ENCODE measurements around the gene RNU6-1.

Gene RNU6-1

GRCh38 chr15:67882487-67883233 is 42.8 kb upstream of the RNU6-1 start:
- CTCF ChIA-PET = interaction anchor here (0.5 to 1.2 kb wide), 4 partner anchors 10 to 497 kb away, joined by 4 to 7 read pairs (median 5); no protein-coding TSS in a partner anchor
- POLR2A ChIA-PET = no interaction called here

More at GRCh38 chr15:67882487-67883233, 42.8 kb upstream of the RNU6-1 start:
- H3K27ac ChIP-seq (ENCODE audit: extremely low read depth, low read depth, low read length) = no peak overlapping the region
- peaks cover 12% of the 10 kb centered on the region; the same call in 1 of the 2 replicates for H3K4me1 ChIP-seq (ENCODE audit: control insufficient read depth, insufficient read depth, low read length)
- no peak for TF ChIP-seq ZNF335 (tag by site-specific recombination; conservative IDR thresholded peaks at IDR 0.05)
- no peak for TF ChIP-seq ZNF416 (tag by site-specific recombination; IDR thresholded peaks at IDR 0.05)
- peak; percentile 57; the same call in 1 of the 2 replicates for TF ChIP-seq ZNF341 (tag by site-specific recombination; IDR thresholded peaks at IDR 0.05; ENCODE audit: low read depth)
- no peak for TF ChIP-seq PRDM10 (tag by site-specific recombination; IDR thresholded peaks at IDR 0.05)
- TF ChIP-seq ZBTB20 (tag by site-specific recombination; IDR thresholded peaks at IDR 0.05) = 0 out of 2 replicates have a peak, but pooled peaks have one; percentile 11
- no peak for TF ChIP-seq ZNF266 (tag by site-specific recombination; IDR thresholded peaks at IDR 0.05; ENCODE audit: low read depth)
- TF ChIP-seq ZNF521 (tag by site-specific recombination; IDR thresholded peaks at IDR 0.05) = no peak
- TF ChIP-seq SP2 (tag by site-specific recombination; IDR thresholded peaks at IDR 0.05) = no peak
- no peak for TF ChIP-seq ZNF112 (tag by site-specific recombination; IDR thresholded peaks at IDR 0.05)
- no peak for TF ChIP-seq ZNF10 (tag by site-specific recombination; IDR thresholded peaks at IDR 0.05)
- TF ChIP-seq ZNF639 (tag by site-specific recombination; IDR thresholded peaks at IDR 0.05) = no peak
- no peak for TF ChIP-seq KLF17 (tag by site-specific recombination; IDR thresholded peaks at IDR 0.05)
- TF ChIP-seq ZSCAN30 (tag by site-specific recombination; IDR thresholded peaks at IDR 0.05) = no peak
- TF ChIP-seq ELK4 (IDR thresholded peaks at IDR 0.05; ENCODE audit: borderline replicate concordance, low read depth, low read length) = no peak
- no peak for TF ChIP-seq ZNF433 (tag by site-specific recombination; IDR thresholded peaks at IDR 0.05; ENCODE audit: low read depth)
- no peak for TF ChIP-seq ZBTB26 (tag by site-specific recombination; optimal IDR thresholded peaks at IDR 0.05)
- H3K9me3 ChIP-seq (ENCODE audit: control insufficient read depth, insufficient read depth, low read depth, low read length) = no peaks in the 10 kb centered on the region
- no peak overlapping the region for H3K4me3 ChIP-seq (ENCODE audit: low read depth, low read length)
- no peaks in the 10 kb centered on the region for H3K36me3 ChIP-seq (ENCODE audit: control insufficient read depth in 2 of 2, insufficient read depth in 1 of 2, low read length in 2 of 2)

Data from HEK293 (cell line).